HCT116 (cell line): Measurements from ENCODE around the gene ZNF593. TPM values are rescaled to one million over a fixed set of nuclear protein-coding genes. Genes with fewer than 3 reads are reported as not detected.

ENCODE experiments used
- ATAC-seq: fragments of 200-7000 bp; cut with Tn5 transposase; 2 replicates; pipeline ENCODE4 v1.9.1; 2020; ENCODE audit warnings: mild to moderate bottlenecking, moderate library complexity
- BruUV-seq: library from RNA; stranded (reverse); fragments of 400-500 nt; replicated peaks from 2 replicates; lab custom pipeline; 2021; lab: Mats Ljungman, UMichigan
- CTCF ChIA-PET: fragments of 300-600 bp; sonication (Branson Sonifier 250); formaldehyde crosslinking; loops from one replicate; lab custom pipeline; 2021; ENCODE audit warnings: antibody characterized with exemption; lab: Charles Lee
- POLR2A ChIA-PET: fragments of 300-600, 350-600 bp; sonication (Branson Sonifier 250); formaldehyde crosslinking; loops from one replicate; lab custom pipeline; 2021; ENCODE audit warnings: antibody characterized with exemption; lab: Charles Lee
- RAD21 ChIA-PET, 2 experiments: fragments of 300-600 bp; sonication (Branson Sonifier 250); formaldehyde crosslinking; loops; one replicate each; lab custom pipeline; 2023; ENCODE audit warnings: low total read pairs in 2 of 2; ENCODE audit not compliant: uncharacterized antibody in 2 of 2, unreplicated experiment in 2 of 2, low non-redundant PET in 1 of 2; lab: Charles Lee
- DNase-seq: peaks from one replicate; pipeline ENCODE4 v3.0.0-alpha.2; 2010; ENCODE audit warnings: low read depth, low spot score
- H2AFZ ChIP-seq: fragments of 200-600 bp; shearing (Covaris generic), sonication (generic); 2 replicates; pipeline ENCODE4 v1.6.1; 2017; ENCODE audit warnings: low read depth, mixed run types, mixed read lengths, antibody characterized with exemption, low read length; ENCODE audit not compliant: poor library complexity, severe bottlenecking
- H3K27ac ChIP-seq: 2 replicates; pipeline ENCODE4 v1.5.1; 2012; ENCODE audit warnings: low read depth, low read length
- H3K27me3 ChIP-seq: fragments of 200-600 bp; sonication (generic); 2 replicates; pipeline ENCODE4 v1.6.1; 2016; ENCODE audit warnings: mixed run types, low read length, mixed read lengths; ENCODE audit not compliant: insufficient read depth
- H3K36me3 ChIP-seq, 2 experiments: fragments of 200-500 bp in 1 of 2; fragments of 200-600 bp in 1 of 2; sonication (Bioruptor generic) in 1 of 2; sonication (generic) in 1 of 2; 2 replicates each; pipeline versions ENCODE4 v1.5.1 to v1.6.1; 2014 to 2016; ENCODE audit warnings: low read length in 2 of 2, inconsistent platforms in 1 of 2, mixed read lengths in 1 of 2, mixed run types in 1 of 2; ENCODE audit not compliant: insufficient read depth in 2 of 2, control insufficient read depth in 1 of 2
- H3K4me1 ChIP-seq, 2 experiments: fragments of 200-600 bp in 1 of 2; sonication (generic) in 1 of 2; 2 replicates each; pipeline versions ENCODE4 v1.5.1 to v1.6.1; 2012 to 2017; ENCODE audit warnings: low read length in 2 of 2, inconsistent platforms in 1 of 2, mild to moderate bottlenecking in 1 of 2, mixed read lengths in 1 of 2, mixed run types in 1 of 2, moderate library complexity in 1 of 2; ENCODE audit not compliant: insufficient read depth in 2 of 2, control insufficient read depth in 1 of 2
- H3K4me2 ChIP-seq: fragments of 200-600 bp; sonication (generic); 2 replicates; pipeline ENCODE4 v1.6.1; 2017; ENCODE audit warnings: mixed run types, low read length, mixed read lengths
- H3K4me3 ChIP-seq, 2 experiments: fragments of 200-600 bp in 1 of 2; sonication (generic) in 1 of 2; replicated peaks in 1 of 2; 2 replicates each; pipeline ENCODE4 v1.5.1; 2011 to 2016; ENCODE audit warnings: low read length in 2 of 2, control low read depth in 1 of 2, low read depth in 1 of 2, mild to moderate bottlenecking in 1 of 2, mixed read lengths in 1 of 2, mixed run types in 1 of 2
- H3K79me2 ChIP-seq: fragments of 200-600 bp; sonication (generic); 2 replicates; pipeline ENCODE4 v1.6.1; 2017; ENCODE audit warnings: mild to moderate bottlenecking, mixed run types, low read length, moderate library complexity, mixed read lengths; ENCODE audit not compliant: insufficient read depth
- H3K9ac ChIP-seq: fragments of 200-600 bp; sonication (generic); 2 replicates; pipeline ENCODE4 v1.6.1; 2016; ENCODE audit warnings: low read length, mixed read lengths
- H3K9me2 ChIP-seq: fragments of 200-600 bp; sonication (generic), shearing (Covaris generic); 2 replicates; pipeline ENCODE4 v1.6.1; 2017; ENCODE audit warnings: mixed run types, mild to moderate bottlenecking, moderate library complexity; ENCODE audit not compliant: insufficient read depth
- H3K9me3 ChIP-seq, 2 experiments: fragments of 200-500 bp in 1 of 2; fragments of 200-600 bp in 1 of 2; sonication (Bioruptor generic) in 1 of 2; sonication (generic) in 1 of 2; 2 replicates each; pipeline ENCODE4 v1.6.1; 2014 to 2017; ENCODE audit warnings: low read length in 2 of 2, mixed read lengths in 2 of 2, inconsistent platforms in 1 of 2, low read depth in 1 of 2, mild to moderate bottlenecking in 1 of 2, mixed run types in 1 of 2, moderate library complexity in 1 of 2; ENCODE audit not compliant: control insufficient read depth in 1 of 2, insufficient read depth in 1 of 2
- H4K20me1 ChIP-seq: fragments of 200-600 bp; sonication (generic), shearing (Covaris generic); 2 replicates; pipeline ENCODE4 v1.6.1; 2017; ENCODE audit warnings: mixed run types, mild to moderate bottlenecking, moderate library complexity; ENCODE audit not compliant: insufficient read depth
- CBX3 ChIP-seq: IDR thresholded peaks from 2 replicates; pipeline ENCODE4 v1.6.1; 2012; ENCODE audit warnings: low read depth
- ELF1 ChIP-seq: IDR thresholded peaks from 2 replicates; pipeline ENCODE4 v1.6.1; 2012; ENCODE audit warnings: low read depth, borderline replicate concordance
- EZH2 ChIP-seq: fragments of 200-600 bp; sonication (generic); IDR thresholded peaks from 2 replicates; pipeline ENCODE4 v1.6.1; 2017; ENCODE audit warnings: antibody characterized with exemption, mixed run types
- FOSL1 ChIP-seq: IDR thresholded peaks from 2 replicates; pipeline ENCODE4 v1.6.1; 2012; ENCODE audit warnings: low read depth
- JUND ChIP-seq: IDR thresholded peaks from 2 replicates; pipeline ENCODE4 v1.6.1; 2012
- SRF ChIP-seq: IDR thresholded peaks from 2 replicates; pipeline ENCODE4 v1.6.1; 2012; ENCODE audit warnings: low read depth
- intact Hi-C: fragments of 100-400 bp; cut with micrococcal nuclease; formaldehyde crosslinking; loops from 2 replicates; pipeline ENCODE4 v1.10.0; 2022
- total RNA-seq: library from RNA; stranded (reverse); gene quantifications from one replicate; pipeline ENCODE4 v1.2.1, GENCODE V29; 2021; ENCODE audit not compliant: unreplicated experiment

Gene ZNF593
- total RNA-seq, 1 experiment from 2014 or later, result 62.4 TPM

DNA sequence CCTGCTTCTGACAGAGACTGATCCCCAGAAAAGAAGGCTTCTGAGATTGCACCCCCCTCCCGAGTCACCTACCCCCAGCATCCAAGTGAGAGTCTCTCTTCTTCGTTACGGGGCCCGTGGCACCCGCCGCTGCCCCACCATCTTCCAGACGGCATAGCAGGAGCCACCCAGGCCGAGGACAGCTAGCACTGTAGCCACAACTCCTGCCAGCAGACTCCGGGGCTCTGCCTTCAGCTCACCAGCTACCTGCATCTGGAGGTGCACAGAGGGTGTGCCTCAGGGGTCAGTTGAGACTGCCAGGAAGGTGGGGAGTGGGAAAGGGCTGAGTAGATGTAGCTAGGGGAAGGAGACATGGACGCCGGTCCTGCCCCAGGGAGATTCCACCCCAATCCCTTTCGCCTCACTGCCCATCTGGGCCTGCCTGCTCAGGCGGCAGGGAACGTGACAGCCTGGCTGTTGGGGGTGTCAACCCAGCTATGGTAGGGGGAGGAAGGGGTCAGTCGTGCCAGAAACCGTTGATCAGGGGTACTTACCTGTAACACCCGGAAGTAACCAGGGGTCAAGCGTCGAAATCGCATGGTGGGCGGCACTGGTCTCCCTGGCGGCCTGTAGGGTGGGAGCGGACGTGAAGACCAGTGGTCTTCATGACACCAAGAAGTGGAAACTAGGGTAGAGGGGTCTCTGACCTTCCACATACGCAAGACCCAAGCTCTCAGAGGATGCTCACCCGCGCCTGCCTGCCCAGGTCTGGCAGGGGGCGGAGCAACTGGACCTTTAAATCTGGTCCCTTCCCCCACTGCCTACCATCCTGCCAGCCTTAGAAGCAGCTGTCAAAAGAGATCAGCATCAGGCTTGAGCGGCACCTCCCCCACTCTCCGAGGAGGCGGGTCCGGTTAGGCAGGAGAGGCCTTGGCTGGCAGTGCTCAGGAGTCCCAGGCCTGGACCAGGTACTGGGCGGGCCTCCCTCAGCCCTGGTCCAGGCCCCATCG lies 1.7 kb downstream of the ZNF593 start, which contains the start of gene ZNF593OS:
Gene ZNF593OS, minus strand, starts transcription at position 749 of the 989 bp plus-strand sequence. Its CDS starts 171 bp downstream, at position 578.
- Histone ChIP-seq H4K20me1 (no peaks in the 10 kb centered on the region), H3K4me3 (peak within 1 kb of the TSS; percentile 89 to 96), H3K27me3 (no peaks in the 10 kb centered on the region), H3K9ac (peak within 1 kb of the TSS; percentile 93), H3K4me2 (peak within 1 kb of the TSS; percentile 98), H3K36me3 (no peaks in the 10 kb centered on the region; a peak in 1 of 4 replicates), H3K79me2 (peaks cover 20% of the 10 kb centered on the region), H3K9me2 (no peaks in the 10 kb centered on the region)
- no TSS peak for BruUV-seq
- ATAC-seq, result no peak
- intact Hi-C loops, result no loop called here
- POLR2A ChIA-PET, result no interaction called here
- TF ChIP-seq SRF, result no peak
- TF ChIP-seq CBX3, result no peak
- no peak for TF ChIP-seq ELF1
- TF ChIP-seq FOSL1, result no peak
- no peak for TF ChIP-seq JUND
- TF ChIP-seq, all 23 proteins: peak for 0
- DNase-seq, result no peak
- no peaks in the 10 kb centered on the region for H3K9me3 ChIP-seq
- peaks cover 4 to 22% of the 10 kb centered on the region in 2 experiments; a peak in 3 of 4 replicates for H3K4me1 ChIP-seq
- H2AFZ ChIP-seq, result no peak within 1 kb of the TSS
- ChIA-PET CTCF (no interaction called here), RAD21 (no interaction called here)
- peak within 1 kb of the TSS; percentile 74 for H3K27ac ChIP-seq

DNA sequence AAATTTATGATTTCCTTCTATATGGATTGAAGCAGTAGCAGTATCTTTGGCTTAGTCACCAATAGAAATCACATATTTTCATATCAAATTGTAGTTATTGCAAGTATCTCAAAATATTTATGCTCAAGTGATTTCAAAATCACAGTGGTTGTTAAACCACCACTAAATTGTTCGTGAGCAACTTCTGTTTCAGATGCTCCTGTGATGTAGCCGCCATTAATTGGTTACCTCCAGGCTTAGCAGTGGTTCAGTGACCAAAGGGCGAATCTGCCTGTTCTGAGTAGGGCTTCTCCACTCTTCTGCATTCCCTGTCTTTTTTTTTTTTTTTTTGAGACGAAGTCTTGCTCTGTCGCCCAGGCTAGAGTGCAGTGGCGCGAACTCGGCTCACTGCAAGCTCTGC lies 5.6 kb downstream of the ZNF593 start:
- no peak for DNase-seq
- H3K36me3 ChIP-seq, result no peaks in the 10 kb centered on the region; a peak in 1 of 4 replicates
- no peak overlapping the region for H2AFZ ChIP-seq
- no peaks in the 10 kb centered on the region for H3K9me3 ChIP-seq
- peaks cover 15 to 34% of the 10 kb centered on the region in 2 experiments for H3K4me1 ChIP-seq
- H3K4me3 ChIP-seq, result no peak overlapping the region
- no peak overlapping the region for H3K4me2 ChIP-seq
- POLR2A ChIA-PET, result interaction anchor here (2.8 kb wide), 1 partner anchor 59 kb away, joined by 7 read pairs; the partner anchor contains the start of gene CEP85
- no TSS peak for BruUV-seq
- H3K9me2 ChIP-seq, result no peaks in the 10 kb centered on the region
- no peak for ATAC-seq
- intact Hi-C loops, result loop anchor here (5.0 kb wide), 1 partner anchor 57 kb away; the partner anchor contains the start of gene CEP85
- RAD21 ChIA-PET, result no interaction called here
- CTCF ChIA-PET, result interaction anchor here (1.3 kb wide), 1 partner anchor 52 kb away, joined by 3 read pairs; no protein-coding TSS in a partner anchor
- no peaks in the 10 kb centered on the region for H3K27me3 ChIP-seq
- no peak for TF ChIP-seq EZH2
- H3K9ac ChIP-seq, result no peak overlapping the region
- no peak overlapping the region for H3K27ac ChIP-seq
- H3K79me2 ChIP-seq, result peaks cover 20% of the 10 kb centered on the region
- H4K20me1 ChIP-seq, result no peaks in the 10 kb centered on the region
